SK-N-SH treated with all-trans-retinoic acid at 6 μM for 48 hours (cell line): ENCODE results near the gene STEAP3.

ENCODE experiments used
- BACH2 ChIP-seq: fragments of 250-450 bp; sonication (Bioruptor Pico); IDR thresholded peaks from 2 replicates; pipeline ENCODE4 v1.9.0; 2021; ENCODE audit warnings: mild to moderate bottlenecking, borderline replicate concordance
- CSRNP3 ChIP-seq: fragments of 250-450 bp; sonication (Bioruptor Pico); IDR thresholded peaks from 2 replicates; pipeline ENCODE4 v1.5.1; 2021; ENCODE audit warnings: mild to moderate bottlenecking, moderate library complexity
- ESRRG ChIP-seq: fragments of 250-450 bp; sonication (Bioruptor Pico); IDR thresholded peaks from 2 replicates; pipeline ENCODE4 v1.6.1; 2021; ENCODE audit warnings: mild to moderate bottlenecking
- GLIS3 ChIP-seq: fragments of 250-450 bp; sonication (Bioruptor Pico); IDR thresholded peaks from 2 replicates; pipeline ENCODE4 v1.5.0; 2020; ENCODE audit warnings: mild to moderate bottlenecking, moderate library complexity
- ZNF70 ChIP-seq: fragments of 450-650 bp; formaldehyde crosslinking; IDR thresholded peaks from 2 replicates; pipeline ENCODE4 v1.5.0; 2020; ENCODE audit warnings: mild to moderate bottlenecking, moderate library complexity

DNA sequence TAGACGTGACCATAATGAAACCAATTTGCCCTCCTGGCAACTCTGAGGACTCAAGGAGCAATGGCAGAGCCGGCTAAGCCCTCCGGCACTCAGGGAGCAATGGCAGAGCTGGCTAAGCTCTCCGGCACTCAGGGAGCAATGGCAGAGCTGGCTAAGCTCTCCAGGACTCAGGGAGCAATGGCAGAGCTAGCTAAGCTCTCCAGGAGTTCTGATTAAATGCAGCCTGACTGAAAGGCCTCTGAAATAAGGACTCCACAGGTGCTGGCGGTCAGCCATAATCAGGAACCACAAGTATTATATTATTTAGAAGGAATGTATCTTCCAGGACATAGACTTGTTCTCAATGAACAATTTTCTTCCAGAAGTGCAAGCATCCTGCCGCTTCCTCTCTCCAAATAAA is 77.8 kb downstream of the STEAP3 start:
- TF ChIP-seq CSRNP3 (CRISPR knock-in tag), result no peak
- no peak for TF ChIP-seq BACH2 (CRISPR knock-in tag)
- no peak for TF ChIP-seq ZNF70 (CRISPR knock-in tag)
- no peak for TF ChIP-seq ESRRG (CRISPR knock-in tag)
- no peak for TF ChIP-seq GLIS3 (CRISPR knock-in tag)
